Measurements from ENCODE around the gene OR51G1.

OR51G1 gene

DNA sequence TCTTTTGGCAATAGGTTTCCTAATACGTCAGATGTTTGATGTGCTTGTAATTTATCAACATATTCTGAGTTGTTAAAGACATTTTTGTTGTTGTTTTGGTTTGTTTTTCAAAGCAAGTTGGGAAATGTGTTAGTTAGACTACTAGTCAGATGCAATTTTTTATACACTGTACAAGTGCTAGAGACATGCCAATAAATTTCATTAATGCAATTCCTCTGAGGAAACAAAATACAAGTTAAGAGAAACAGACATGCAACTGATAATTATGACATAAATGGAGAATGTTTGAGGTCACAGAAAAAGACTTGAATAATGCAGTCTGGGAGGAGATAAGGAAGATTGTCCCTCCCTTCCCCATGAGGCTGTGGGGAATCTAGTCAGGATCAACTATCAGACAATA is 36.5 kb downstream of the OR51G1 start:
- Histone ChIP-seq H3K4me2 (ENCODE audit: low read depth, low read length, poor library complexity, severe bottlenecking) (no peak overlapping the region), H3K9me3 (ENCODE audit: insufficient read depth, low read length) (no peaks in the 10 kb centered on the region), H3K9ac (ENCODE audit: low read length) (no peak overlapping the region), H3K27me3 (ENCODE audit: low read length) (no peaks in the 10 kb centered on the region), H3K9me2 (replicated peaks; ENCODE audit: insufficient read depth, low read length) (no peaks in the 10 kb centered on the region), H2AFZ (ENCODE audit: low read depth, low read length, severe bottlenecking) (no peak overlapping the region), H3K79me2 (ENCODE audit: insufficient read depth, low read length) (no peaks in the 10 kb centered on the region), H3K36me3 (ENCODE audit: low read length) (no peaks in the 10 kb centered on the region), H3K4me3 (ENCODE audit: insufficient read depth, low read length, poor library complexity, severe bottlenecking) (no peak overlapping the region), H3K27ac (ENCODE audit: low read depth, low read length) (no peak overlapping the region), H4K20me1 (ENCODE audit: low read depth, low read length) (no peaks in the 10 kb centered on the region), H3F3A (ENCODE audit: insufficient read depth) (no peaks in the 10 kb centered on the region)
- TF ChIP-seq, protein P1, sequence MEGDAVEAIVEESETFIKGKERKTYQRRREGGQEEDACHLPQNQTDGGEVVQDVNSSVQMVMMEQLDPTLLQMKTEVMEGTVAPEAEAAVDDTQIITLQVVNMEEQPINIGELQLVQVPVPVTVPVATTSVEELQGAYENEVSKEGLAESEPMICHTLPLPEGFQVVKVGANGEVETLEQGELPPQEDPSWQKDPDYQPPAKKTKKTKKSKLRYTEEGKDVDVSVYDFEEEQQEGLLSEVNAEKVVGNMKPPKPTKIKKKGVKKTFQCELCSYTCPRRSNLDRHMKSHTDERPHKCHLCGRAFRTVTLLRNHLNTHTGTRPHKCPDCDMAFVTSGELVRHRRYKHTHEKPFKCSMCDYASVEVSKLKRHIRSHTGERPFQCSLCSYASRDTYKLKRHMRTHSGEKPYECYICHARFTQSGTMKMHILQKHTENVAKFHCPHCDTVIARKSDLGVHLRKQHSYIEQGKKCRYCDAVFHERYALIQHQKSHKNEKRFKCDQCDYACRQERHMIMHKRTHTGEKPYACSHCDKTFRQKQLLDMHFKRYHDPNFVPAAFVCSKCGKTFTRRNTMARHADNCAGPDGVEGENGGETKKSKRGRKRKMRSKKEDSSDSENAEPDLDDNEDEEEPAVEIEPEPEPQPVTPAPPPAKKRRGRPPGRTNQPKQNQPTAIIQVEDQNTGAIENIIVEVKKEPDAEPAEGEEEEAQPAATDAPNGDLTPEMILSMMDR (IDR thresholded peaks at IDR 0.05; ENCODE audit: insufficient read depth, low read length, poor library complexity, severe bottlenecking): no peak
- TF ChIP-seq EZH2phosphoT487 (conservative IDR thresholded peaks at IDR 0.05; ENCODE audit: low read length): no peak

DNA sequence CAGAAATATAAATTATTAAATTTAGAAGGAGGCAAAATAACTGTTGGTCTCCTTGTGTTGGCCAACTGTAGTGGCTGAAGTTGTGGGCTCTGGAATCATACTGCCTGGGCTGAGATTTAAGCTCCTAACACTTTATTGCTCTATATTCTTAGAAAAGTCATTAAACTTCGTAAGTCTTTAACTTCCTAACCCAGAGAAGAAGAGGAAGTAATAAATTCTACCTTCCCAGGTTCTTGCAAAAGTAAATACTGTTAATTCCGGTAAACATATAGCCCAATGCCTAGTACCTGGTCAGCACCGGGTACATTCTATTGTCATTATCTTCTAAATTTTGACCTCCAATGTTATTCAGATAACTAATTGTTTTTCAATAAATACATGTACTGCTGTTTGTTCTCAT is 38.0 kb downstream of the OR51G1 start:
- no peak overlapping the region for H3K4me3 ChIP-seq (ENCODE audit: insufficient read depth, low read length, poor library complexity, severe bottlenecking)

DNA sequence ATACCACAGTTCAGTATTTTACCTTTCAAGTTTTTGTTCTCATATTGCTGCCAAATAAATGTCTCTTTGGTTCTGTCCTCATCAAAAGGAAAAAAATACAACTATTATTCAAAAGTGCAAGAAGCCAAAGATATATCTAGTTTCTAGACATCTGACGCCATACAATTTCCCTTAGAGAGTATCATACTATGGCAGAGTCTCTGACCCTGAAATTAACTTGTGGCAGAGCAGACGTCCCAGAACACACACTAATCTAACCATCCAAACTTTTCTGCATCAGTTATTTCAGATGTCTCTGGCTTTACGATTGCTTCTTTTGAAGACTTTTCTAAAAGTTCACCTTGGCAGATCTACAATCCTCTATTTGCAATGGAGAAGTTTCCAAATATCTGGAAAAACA is 39.8 kb downstream of the OR51G1 start:
- no peaks in the 10 kb centered on the region for H3K79me2 ChIP-seq (ENCODE audit: insufficient read depth, low read length)
- no peaks in the 10 kb centered on the region for H3K9me3 ChIP-seq (ENCODE audit: insufficient read depth, low read length)
- H3K36me3 ChIP-seq (ENCODE audit: low read length): no peaks in the 10 kb centered on the region
- H3F3A ChIP-seq (ENCODE audit: insufficient read depth): no peaks in the 10 kb centered on the region
- no peaks in the 10 kb centered on the region for H3K9me2 ChIP-seq (replicated peaks; ENCODE audit: insufficient read depth, low read length)
- no peak for TF ChIP-seq EZH2phosphoT487 (conservative IDR thresholded peaks at IDR 0.05; ENCODE audit: low read length)
- no peaks in the 10 kb centered on the region for H3K27me3 ChIP-seq (ENCODE audit: low read length)
- no peak overlapping the region for H3K4me2 ChIP-seq (ENCODE audit: low read depth, low read length, poor library complexity, severe bottlenecking)
- H4K20me1 ChIP-seq (ENCODE audit: low read depth, low read length): no peaks in the 10 kb centered on the region
- no peak overlapping the region for H3K9ac ChIP-seq (ENCODE audit: low read length)
- no peak overlapping the region for H3K27ac ChIP-seq (ENCODE audit: low read depth, low read length)
- no peak overlapping the region for H3K4me3 ChIP-seq (ENCODE audit: insufficient read depth, low read length, poor library complexity, severe bottlenecking)
- no peak overlapping the region for H2AFZ ChIP-seq (ENCODE audit: low read depth, low read length, severe bottlenecking)

More for the DNA sequence above, 38.0 kb downstream of the OR51G1 start:
- no peak overlapping the region for H3K27ac ChIP-seq (ENCODE audit: low read depth, low read length)
- no peaks in the 10 kb centered on the region for H3K27me3 ChIP-seq (ENCODE audit: low read length)
- H3K9ac ChIP-seq (ENCODE audit: low read length): no peak overlapping the region
- no peaks in the 10 kb centered on the region for H3K9me3 ChIP-seq (ENCODE audit: insufficient read depth, low read length)
- H3F3A ChIP-seq (ENCODE audit: insufficient read depth): no peaks in the 10 kb centered on the region
- H3K4me2 ChIP-seq (ENCODE audit: low read depth, low read length, poor library complexity, severe bottlenecking): no peak overlapping the region
- H4K20me1 ChIP-seq (ENCODE audit: low read depth, low read length): no peaks in the 10 kb centered on the region
- no peaks in the 10 kb centered on the region for H3K36me3 ChIP-seq (ENCODE audit: low read length)
- TF ChIP-seq EZH2phosphoT487 (conservative IDR thresholded peaks at IDR 0.05; ENCODE audit: low read length): no peak
- TF ChIP-seq, protein P1 (IDR thresholded peaks at IDR 0.05; ENCODE audit: insufficient read depth, low read length, poor library complexity, severe bottlenecking): no peak
- H2AFZ ChIP-seq (ENCODE audit: low read depth, low read length, severe bottlenecking): no peak overlapping the region
- no peaks in the 10 kb centered on the region for H3K79me2 ChIP-seq (ENCODE audit: insufficient read depth, low read length)
- no peaks in the 10 kb centered on the region for H3K9me2 ChIP-seq (replicated peaks; ENCODE audit: insufficient read depth, low read length)

DNA sequence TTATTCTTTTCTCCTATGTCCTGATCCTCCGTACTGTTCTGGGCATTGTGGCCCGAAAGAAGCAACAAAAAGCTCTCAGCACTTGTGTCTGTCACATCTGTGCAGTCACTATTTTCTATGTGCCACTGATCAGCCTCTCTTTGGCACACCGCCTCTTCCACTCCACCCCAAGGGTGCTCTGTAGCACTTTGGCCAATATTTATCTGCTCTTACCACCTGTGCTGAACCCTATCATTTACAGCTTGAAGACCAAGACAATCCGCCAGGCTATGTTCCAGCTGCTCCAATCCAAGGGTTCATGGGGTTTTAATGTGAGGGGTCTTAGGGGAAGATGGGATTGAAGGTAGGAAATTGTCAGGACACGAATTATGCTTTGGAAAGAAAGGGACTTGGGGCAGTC is 41.6 kb downstream of the OR51G1 start:
- Histone ChIP-seq H3K27me3 (ENCODE audit: low read length) (no peaks in the 10 kb centered on the region), H3K4me2 (ENCODE audit: low read depth, low read length, poor library complexity, severe bottlenecking) (no peak overlapping the region), H3K9me3 (ENCODE audit: insufficient read depth, low read length) (no peaks in the 10 kb centered on the region), H3K9ac (ENCODE audit: low read length) (no peak overlapping the region), H3F3A (ENCODE audit: insufficient read depth) (no peaks in the 10 kb centered on the region), H3K9me2 (replicated peaks; ENCODE audit: insufficient read depth, low read length) (no peaks in the 10 kb centered on the region), H3K36me3 (ENCODE audit: low read length) (no peaks in the 10 kb centered on the region), H4K20me1 (ENCODE audit: low read depth, low read length) (no peaks in the 10 kb centered on the region), H3K79me2 (ENCODE audit: insufficient read depth, low read length) (no peaks in the 10 kb centered on the region), H3K4me3 (ENCODE audit: insufficient read depth, low read length, poor library complexity, severe bottlenecking) (no peak overlapping the region), H3K27ac (ENCODE audit: low read depth, low read length) (no peak overlapping the region), H2AFZ (ENCODE audit: low read depth, low read length, severe bottlenecking) (no peak overlapping the region)
- TF ChIP-seq EZH2phosphoT487 (conservative IDR thresholded peaks at IDR 0.05; ENCODE audit: low read length): no peak
- TF ChIP-seq, protein P1 (IDR thresholded peaks at IDR 0.05; ENCODE audit: insufficient read depth, low read length, poor library complexity, severe bottlenecking): no peak

Measured in SU-DHL-6 (cell line).